Ramos (cell line): ENCODE measurements around the gene CHD2.

ENCODE experiments used
- in situ Hi-C: fragments of 300-500 bp; cut with MboI; formaldehyde crosslinking; loops from one replicate; pipeline ENCODE4 v1.14.3; 2022; ENCODE audit warnings: low sequenced_read_pairs; ENCODE audit not compliant: unreplicated experiment

Gene CHD2

GRCh38 chr15:92924216-92924615, 24.1 kb downstream of the CHD2 start:
- in situ Hi-C loops = no loop called here

- in situ Hi-C loops = no loop called here
Measured at GRCh38 chr15:92925454-92925853, 25.3 kb downstream of the CHD2 start.

- in situ Hi-C loops = no loop called here
Measured at GRCh38 chr15:92928225-92928750, 28.2 kb downstream of the CHD2 start.

- in situ Hi-C loops = no loop called here
Measured at GRCh38 chr15:92929002-92929401, 28.9 kb downstream of the CHD2 start.

- in situ Hi-C loops = no loop called here
Measured at GRCh38 chr15:92930054-92930621, 30.0 kb downstream of the CHD2 start.

DNA sequence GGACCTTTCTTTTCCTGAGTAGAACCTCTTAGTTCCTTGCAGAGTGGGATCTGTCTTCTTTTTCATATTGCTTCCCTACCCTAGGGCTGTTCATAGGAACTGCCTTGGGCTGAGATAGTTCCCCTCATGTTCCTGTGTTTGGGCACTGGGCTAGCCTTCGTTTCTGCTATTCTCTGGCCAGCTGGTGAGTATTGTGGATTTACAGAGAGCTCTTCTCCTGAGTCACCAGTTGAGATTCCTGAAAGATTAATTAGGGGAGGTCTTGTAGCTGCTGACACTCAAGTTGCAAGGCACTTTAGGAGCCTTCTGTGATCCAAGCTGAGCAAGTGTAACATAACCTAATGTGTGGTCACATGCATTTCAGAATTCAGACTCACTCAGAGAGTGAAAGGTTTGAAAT, 30.7 kb downstream of the CHD2 start:
- in situ Hi-C loops = no loop called here

DNA sequence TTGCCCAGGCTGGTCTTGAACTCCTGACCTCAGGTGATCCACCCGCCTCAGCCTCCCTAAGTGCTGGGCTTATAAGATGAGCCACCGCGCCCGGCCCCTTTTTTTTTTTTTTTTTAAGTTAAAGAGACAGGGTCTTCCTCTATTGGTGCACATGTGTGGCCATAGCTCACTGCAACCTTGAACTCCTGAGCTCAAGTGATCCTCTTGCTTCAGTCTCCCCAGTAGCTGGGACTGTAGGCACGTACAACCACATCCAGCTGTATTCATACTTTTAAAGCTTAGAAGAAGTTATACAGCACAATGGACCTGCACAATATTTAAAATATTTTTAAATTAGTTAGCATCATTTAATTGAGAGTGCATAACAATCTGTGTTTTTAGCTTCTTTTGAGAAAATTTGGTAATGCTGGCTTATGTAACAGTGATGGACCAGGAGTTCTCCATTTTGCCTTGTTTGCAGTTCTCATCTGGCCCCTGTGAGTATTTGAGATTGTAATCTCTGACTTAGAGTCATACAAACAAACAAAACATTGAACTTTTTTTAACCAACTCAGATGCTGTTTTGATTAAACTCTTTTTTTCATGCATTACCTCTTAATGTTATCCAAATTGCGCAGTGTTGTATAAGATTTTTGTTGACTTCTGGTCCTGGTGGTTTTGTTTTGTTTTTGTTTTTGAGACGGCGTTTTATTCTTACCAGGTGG, 33.0 kb downstream of the CHD2 start:
- in situ Hi-C loops = no loop called here

DNA sequence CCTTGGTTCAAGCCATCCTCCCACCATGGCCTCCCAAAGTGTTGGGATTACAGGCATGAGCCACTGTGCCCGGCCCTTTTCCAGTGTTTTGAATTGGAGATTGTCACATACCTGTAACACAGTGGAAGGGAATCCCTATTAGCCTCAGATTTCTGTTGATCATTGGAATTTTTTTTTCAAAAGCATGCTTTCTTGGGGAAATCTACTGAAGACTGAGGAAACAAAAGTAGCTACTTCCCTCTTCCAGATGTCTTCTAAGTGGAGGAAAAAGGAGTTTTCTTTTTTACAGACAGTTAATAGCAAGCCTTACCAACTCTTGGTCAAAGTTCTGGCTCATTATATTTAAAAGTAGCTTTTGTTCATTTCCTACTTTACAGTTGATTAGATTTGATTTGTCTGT, 33.7 kb downstream of the CHD2 start:
- in situ Hi-C loops = no loop called here

- in situ Hi-C loops = no loop called here
Measured at GRCh38 chr15:92934716-92935115, 34.6 kb downstream of the CHD2 start.

- in situ Hi-C loops = no loop called here
Measured at GRCh38 chr15:92936138-92936537, 36.0 kb downstream of the CHD2 start.

DNA sequence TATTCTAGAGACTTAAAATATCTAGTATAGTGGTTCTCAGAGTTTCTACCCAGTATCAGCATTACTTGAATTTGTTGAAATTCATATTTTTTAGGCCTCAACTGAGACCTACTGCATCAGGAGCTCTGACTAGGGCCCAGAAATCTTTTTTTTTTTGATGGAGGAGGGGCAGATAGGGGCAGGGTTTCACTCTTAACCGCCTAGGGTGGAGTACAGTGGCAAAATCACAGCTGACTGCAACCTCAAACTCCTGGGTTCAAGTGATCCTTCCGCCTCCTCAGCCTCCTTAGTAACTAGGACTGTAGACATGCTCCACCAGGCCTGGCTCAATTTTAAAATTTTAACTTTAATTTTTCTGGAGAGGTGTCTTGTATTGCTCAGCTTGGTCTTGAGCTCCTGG, 36.6 kb downstream of the CHD2 start:
- in situ Hi-C loops = no loop called here

DNA sequence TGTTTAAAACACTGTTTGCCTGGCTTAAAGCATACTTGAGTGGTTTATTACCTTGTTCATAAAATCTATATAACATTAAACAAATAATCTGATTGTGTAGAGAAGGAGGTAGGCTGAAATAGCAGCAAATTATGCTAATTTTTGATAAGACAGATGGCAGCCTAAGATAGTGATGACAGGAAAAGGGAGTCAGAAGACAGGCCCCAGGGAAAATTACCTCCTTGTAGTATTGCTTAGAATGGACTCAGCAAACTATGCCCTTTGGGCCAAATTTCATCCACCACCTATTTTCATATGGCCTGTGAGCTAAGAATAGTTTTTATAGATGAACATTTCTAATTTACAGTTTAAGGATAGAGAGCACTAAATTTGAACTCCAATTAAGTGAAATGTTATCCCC, 37.8 kb downstream of the CHD2 start:
- in situ Hi-C loops = no loop called here

DNA sequence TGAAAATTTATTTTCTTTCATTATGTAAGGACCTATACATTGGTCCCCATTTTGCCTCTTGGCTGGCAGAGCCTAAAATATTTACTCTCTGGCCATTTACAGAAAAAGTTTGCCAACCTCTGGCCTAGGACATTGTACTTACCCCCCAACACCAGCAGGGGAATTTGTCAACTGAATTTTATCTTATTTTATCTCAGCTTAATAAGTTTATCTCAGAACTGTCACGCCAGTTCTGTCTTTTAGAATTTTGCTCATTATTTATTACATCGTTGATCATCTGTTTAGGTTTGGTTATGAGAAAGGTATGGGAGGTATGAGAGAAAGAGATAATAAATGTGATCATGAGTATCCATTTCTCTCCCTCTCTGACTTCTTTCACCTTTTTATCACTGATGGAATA, 38.3 kb downstream of the CHD2 start:
- in situ Hi-C loops = no loop called here

GRCh38 chr15:92941668-92942067, 41.5 kb downstream of the CHD2 start:
- in situ Hi-C loops = no loop called here

DNA sequence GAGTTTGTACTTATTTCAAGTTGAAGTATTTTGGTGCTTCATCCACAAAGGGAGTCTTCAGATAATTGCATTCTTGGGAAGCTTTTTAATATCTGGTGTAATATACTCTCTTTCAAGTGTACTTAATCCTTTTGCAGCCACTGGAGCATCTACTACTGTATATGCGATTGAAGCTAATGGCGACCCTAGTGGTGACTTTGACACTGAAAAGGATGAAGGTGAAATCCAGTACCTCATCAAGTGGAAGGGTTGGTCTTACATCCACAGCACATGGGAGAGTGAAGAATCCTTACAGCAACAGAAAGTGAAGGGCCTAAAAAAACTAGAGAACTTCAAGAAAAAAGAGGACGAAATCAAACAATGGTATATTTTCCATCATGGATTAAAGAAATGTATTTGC, 42.6 kb downstream of the CHD2 start:
- in situ Hi-C loops = no loop called here

DNA sequence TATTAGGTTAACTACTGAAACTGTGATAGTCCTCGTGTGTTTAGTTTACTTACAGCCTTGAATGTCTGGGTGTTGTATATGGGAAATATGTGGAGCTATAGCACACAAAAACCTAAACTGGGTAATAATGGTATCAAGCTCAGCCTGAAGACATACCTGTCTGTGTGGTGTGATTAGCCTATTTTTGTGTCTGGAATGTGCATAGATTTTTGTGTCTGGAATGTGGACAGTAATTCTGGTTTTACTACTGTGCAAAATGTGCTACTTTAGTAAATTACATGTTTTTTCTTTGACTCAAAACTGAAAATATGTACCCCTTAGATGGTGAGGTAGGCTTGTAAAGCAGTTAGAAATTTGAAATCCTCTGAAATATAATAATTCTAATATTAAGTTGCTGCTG, 43.5 kb downstream of the CHD2 start:
- in situ Hi-C loops = no loop called here

DNA sequence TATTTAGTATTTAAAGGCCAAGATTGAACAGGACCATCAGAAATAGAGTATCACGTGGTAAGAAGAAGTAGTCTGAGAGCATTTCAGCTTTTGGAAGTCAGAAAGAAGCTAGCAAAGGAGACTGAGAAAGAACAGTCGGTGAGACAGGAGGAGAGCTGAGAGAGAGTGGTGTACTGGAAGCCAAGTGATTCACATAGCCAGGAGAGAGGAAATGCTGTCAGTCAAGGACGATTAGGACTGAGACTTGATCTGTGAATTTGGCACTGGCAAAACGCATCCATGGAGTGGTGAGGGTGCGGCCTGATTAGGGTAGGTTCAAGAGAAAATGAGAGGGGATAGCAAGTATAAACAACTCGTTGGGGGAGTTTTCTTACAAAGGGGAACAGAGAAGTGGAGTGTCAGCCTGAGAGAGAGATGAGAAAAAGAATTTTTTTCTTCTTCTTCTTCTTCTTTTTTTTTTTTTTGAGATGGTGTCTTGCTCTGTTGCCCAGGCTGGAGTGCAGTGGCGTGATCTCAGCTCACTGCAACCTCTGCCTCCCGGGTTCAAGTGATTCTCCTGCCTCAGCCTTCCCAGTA, 44.9 kb downstream of the CHD2 start:
- in situ Hi-C loops = no loop called here

- in situ Hi-C loops = no loop called here
Measured at GRCh38 chr15:92947071-92947730, 47.1 kb downstream of the CHD2 start.

DNA sequence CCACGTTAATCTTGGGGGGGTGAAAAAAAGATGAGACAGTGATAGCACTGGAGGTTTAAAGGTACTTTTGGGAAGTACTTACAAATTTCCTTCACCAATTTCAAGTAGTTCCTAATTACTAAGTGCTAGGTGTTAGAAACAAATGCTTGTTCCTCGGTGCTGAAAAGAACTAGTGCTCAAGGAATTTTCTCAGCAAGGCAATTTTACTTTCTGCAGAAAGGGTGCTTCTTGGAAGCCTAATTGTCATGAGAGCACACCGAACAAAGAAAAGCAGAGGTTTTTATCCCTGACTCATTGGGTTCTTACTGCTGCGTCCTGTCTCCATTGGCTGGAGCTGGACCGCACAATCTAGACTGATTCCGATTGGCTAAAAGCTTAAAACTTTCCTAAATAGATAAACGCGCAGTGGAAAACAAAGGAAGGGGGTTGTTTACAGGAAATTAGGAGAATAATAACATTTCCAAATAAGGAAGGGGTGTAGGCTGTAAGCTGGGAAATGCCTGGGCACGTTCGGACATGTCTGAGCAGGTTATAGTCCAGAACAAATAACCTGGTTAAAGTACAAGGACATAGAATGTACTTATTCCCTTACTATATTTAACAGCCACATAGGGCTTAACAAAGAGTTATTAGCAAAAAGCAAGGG, 49.6 kb downstream of the CHD2 start:
- in situ Hi-C loops = no loop called here

- in situ Hi-C loops = no loop called here
Measured at GRCh38 chr15:92951800-92952457, 51.8 kb downstream of the CHD2 start.
